HG02938 (cell line): Measurements from ENCODE around the gene AOX1.
"Not testable (repeated sequence)": the region's sequence is repeated elsewhere in the genome, so short reads cannot be mapped to it uniquely, and the experiment has no call there.

ENCODE experiments used
- ATAC-seq: cut with Tn5 transposase; IDR thresholded peaks from one replicate; pipeline ENCODE4 v1.9.1; 2021; ENCODE audit warnings: mild to moderate bottlenecking, moderate library complexity; ENCODE audit not compliant: unreplicated experiment

AOX1 gene

DNA sequence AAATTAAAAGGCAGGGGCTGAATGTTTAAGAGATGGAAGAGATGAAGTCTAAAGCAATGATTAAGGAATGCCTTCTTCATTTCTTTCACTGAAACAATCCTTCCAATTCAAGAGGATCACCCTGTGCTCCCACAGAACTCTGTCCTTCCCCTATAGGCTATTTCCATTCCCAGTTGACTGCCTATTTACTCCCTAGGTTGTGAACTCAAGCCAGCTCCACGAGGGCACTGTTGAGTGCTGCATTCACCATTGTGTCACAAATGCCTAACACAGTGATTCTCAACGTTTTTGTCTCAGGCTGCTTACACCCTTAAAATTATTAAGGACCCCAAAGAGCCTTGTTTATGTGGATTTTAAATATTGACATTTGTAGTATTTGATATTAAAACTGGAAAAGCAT is 112.4 kb downstream of the AOX1 start:
- no peak for ATAC-seq

DNA sequence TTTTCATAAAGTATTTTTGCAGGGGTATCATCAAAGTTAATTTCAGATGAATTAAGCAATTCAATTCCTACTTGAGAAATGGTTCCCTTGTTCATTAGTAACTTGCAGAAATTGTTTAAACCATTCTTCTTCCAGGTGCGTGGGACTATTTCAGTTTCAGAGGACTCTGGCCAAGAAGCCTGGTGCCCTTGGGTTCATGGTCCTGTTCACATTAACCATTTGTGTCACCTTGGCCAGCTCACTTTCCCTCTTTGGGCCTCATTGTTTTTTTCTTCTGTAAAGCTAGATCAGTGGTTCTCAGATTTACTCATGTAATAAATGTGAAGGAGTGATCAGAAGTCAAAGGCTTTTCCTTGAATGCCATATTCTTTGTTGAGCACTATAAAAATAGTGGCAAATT is 113.5 kb downstream of the AOX1 start:
- ATAC-seq: no peak

GRCh38 chr2:200700856-200701255 is 115.0 kb downstream of the AOX1 start:
- ATAC-seq: no peak

- ATAC-seq: no peak
Measured at GRCh38 chr2:200702044-200702443, 116.2 kb downstream of the AOX1 start.

GRCh38 chr2:200702646-200703118 is 116.9 kb downstream of the AOX1 start:
- ATAC-seq: no peak

GRCh38 chr2:200703127-200703925 is 117.5 kb downstream of the AOX1 start:
- ATAC-seq: no peak

- ATAC-seq: no peak
Measured at GRCh38 chr2:200703926-200704637, 118.3 kb downstream of the AOX1 start.

DNA sequence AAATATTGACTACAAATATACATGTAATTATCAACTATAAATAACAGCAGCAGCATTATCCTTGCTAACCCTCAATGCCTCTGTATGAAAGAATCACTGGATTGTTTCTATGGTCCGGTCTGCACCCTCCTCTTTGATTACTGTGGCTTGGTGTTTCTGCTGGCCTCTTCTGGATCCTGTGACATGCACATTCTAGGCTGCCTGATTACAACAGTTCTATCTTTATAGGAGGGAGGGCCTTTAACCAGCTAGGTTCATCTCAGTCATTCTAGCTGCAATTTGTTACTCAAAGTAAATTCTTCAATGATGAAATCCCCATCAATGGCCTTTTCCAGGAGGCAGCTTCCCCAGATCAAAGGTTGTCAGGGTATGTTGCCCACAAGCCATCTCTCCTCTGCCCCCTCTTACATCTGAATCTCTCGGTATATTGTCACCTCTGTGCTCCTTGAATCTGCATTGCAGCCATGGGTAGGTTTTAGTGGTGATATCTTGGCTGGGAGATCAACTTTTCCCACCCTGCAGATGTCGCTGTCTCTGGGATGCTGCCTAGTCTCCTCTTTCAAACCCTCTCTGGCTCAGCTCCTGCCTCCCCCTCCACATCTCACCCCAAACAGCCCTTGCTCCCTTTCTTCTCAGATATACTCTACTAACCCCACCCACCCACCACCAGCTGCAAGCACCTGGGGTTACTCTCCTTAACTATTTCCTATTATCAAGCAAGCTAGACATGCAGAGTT is 119.7 kb downstream of the AOX1 start:
- ATAC-seq: no peak

DNA sequence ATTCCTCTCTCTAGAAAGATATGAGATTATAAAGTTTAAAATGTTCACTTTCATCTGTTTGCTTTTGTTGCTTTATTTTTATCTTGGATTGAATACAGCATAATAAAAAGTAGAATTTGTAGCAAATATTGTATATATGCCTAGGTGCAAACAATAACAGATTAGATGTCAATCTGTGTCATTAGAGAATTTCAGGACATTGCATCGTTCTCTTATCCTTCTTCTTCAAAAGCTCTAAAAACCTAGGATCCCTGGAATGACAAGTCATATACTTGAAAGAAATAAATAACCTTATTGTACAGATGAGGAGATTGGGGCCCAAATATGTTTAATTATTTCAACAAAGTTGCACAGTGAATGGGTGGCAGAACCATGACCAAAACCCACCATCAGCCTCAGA is 123.1 kb downstream of the AOX1 start:
- no peak for ATAC-seq

DNA sequence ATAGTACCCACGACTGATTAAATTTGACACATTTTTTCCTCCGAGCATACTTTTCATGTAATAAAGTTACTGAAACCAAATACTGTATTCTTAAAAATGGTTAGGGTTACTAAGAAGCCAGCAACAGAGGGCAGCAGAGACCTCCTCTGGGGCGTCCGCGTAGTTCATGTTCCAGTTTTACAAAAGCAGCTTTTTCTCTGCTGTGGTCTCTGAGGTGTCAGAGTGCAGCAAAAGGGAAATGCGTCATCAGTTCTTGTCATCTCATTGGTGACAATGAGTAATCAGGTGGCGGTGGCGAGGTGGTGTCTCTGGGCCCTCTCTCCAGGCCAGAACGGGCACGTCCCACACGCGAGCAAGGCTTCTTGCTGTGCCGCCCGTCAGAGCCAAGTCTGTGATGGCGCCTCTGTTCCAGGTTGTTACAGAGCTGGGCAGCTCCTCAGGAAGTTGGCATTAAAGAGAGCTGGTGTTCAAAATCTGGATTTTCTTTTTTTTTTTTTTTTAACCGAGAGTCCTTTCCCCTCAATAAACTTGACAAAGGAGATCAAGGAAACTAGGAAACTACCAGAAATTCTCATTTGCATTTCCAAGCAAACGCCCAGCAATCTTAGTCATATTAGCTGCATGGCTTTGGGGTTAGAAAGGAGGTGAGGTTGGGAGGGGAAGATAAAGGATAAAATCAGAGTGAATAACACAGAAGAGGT is 127.3 kb downstream of the AOX1 start:
- ATAC-seq: peak; percentile 99

GRCh38 chr2:200713704-200714064 is 127.9 kb downstream of the AOX1 start:
- ATAC-seq: no peak

- not testable (repeated sequence) for ATAC-seq
Measured at GRCh38 chr2:200715014-200715413, 129.2 kb downstream of the AOX1 start.

- no peak for ATAC-seq
Measured at GRCh38 chr2:200716386-200716785, 130.6 kb downstream of the AOX1 start.
